A549 (cell line): ENCODE data around the gene CCT5. TPM values are rescaled to one million over a fixed set of nuclear protein-coding genes. Genes with fewer than 3 reads are reported as not detected.
A peak's percentile ranks its signal among the peaks of the same experiment; 100 is the strongest.

Source experiments
- ATAC-seq, 2 experiments: fragments of 200-7000 bp in 1 of 2; fragments of >200 bp in 1 of 2; cut with Nextera tagmentation in 1 of 2; cut with Tn5 transposase in 1 of 2; 3 replicates each; pipeline versions ENCODE4 v1.8.0 to v1.9.1; 2018 to 2020; ENCODE audit warnings: mild to moderate bottlenecking in 1 of 2, moderate library complexity in 1 of 2
- CTCF ChIA-PET: fragments of 300-600 bp; sonication (Branson Sonifier 250); formaldehyde crosslinking; extraction: SDS; loops from one replicate; lab custom pipeline; 2021; ENCODE audit warnings: antibody characterized with exemption, inconsistent platforms; lab: Yijun Ruan, JAX
- POLR2A ChIA-PET: fragments of 350-600 bp; formaldehyde crosslinking; extraction: SDS; loops from one replicate; lab custom pipeline; 2021; ENCODE audit warnings: antibody characterized with exemption, inconsistent platforms; lab: Yijun Ruan, JAX
- DNase-seq, 2 experiments: peaks; one replicate each; pipeline versions ENCODE4 v3.0.0 to v3.0.0-alpha.2; 2011 to 2016; ENCODE audit warnings: low read depth in 1 of 2, low spot score in 1 of 2
- FAIRE-seq: peaks from 2 replicates; lab custom pipeline; 2011; peaks lifted over from hg19 to GRCh38; lab: Jason Lieb, UNC
- H3K27ac ChIP-seq, 2 experiments: fragments of >200 bp; sonication (Bioruptor Twin); formaldehyde crosslinking; 3 replicates each; pipeline ENCODE4 v1.5.1; 2016 to 2017
- H3K4me1 ChIP-seq: fragments of >200 bp; sonication (Bioruptor Twin); formaldehyde crosslinking; 3 replicates; pipeline ENCODE4 v1.6.1; 2016
- H3K4me2 ChIP-seq: fragments of >200 bp; sonication (Bioruptor Twin); formaldehyde crosslinking; 3 replicates; pipeline ENCODE4 v1.6.1; 2016
- H3K4me3 ChIP-seq: fragments of >200 bp; sonication (Bioruptor Twin); formaldehyde crosslinking; 3 replicates; pipeline ENCODE4 v1.5.1; 2016
- H3K9me3 ChIP-seq: fragments of >200 bp; sonication (Bioruptor Twin); formaldehyde crosslinking; 3 replicates; pipeline ENCODE4 v1.6.1; 2016
- CBX2 ChIP-seq: fragments of 200-600 bp; sonication (generic); IDR thresholded peaks from 2 replicates; pipeline ENCODE4 v1.6.1; 2016; ENCODE audit warnings: low read depth, mild to moderate bottlenecking, borderline replicate concordance
- CBX8 ChIP-seq: fragments of 200-600 bp; sonication (generic); IDR thresholded peaks from 2 replicates; pipeline ENCODE4 v1.6.1; 2016
- CHD4 ChIP-seq: fragments of 200-600 bp; sonication (generic); IDR thresholded peaks from 2 replicates; pipeline ENCODE4 v1.6.1; 2016; ENCODE audit warnings: antibody characterized with exemption, mild to moderate bottlenecking, borderline replicate concordance
- E2F6 ChIP-seq: IDR thresholded peaks from 2 replicates; pipeline ENCODE4 v1.6.1; 2012; ENCODE audit warnings: low read depth, borderline replicate concordance
- EHMT2 ChIP-seq: fragments of 200-600 bp; sonication (generic); IDR thresholded peaks from 2 replicates; pipeline ENCODE4 v1.6.1; 2016; ENCODE audit warnings: antibody characterized with exemption, low read depth, mild to moderate bottlenecking, moderate library complexity
- FOSB ChIP-seq: fragments of 250-450 bp; sonication (Bioruptor Pico); IDR thresholded peaks from 2 replicates; pipeline ENCODE4 v1.5.0; 2020; ENCODE audit warnings: mild to moderate bottlenecking, moderate library complexity
- HMGXB4 ChIP-seq: fragments of 250-450 bp; sonication (Bioruptor Pico); IDR thresholded peaks from 2 replicates; pipeline ENCODE4 v1.5.0; 2021; ENCODE audit warnings: mild to moderate bottlenecking, moderate library complexity, borderline replicate concordance
- HOXA7 ChIP-seq: fragments of 250-450 bp; sonication (Bioruptor Pico); IDR thresholded peaks from 2 replicates; pipeline ENCODE4 v1.5.0; 2020; ENCODE audit warnings: mild to moderate bottlenecking, moderate library complexity
- HOXB13 ChIP-seq: fragments of 250-450 bp; sonication (Bioruptor Pico); IDR thresholded peaks from 2 replicates; pipeline ENCODE4 v1.5.0; 2020; ENCODE audit warnings: low read depth, mild to moderate bottlenecking, moderate library complexity
- KDM5A ChIP-seq: fragments of 200-600 bp; sonication (generic); IDR thresholded peaks from 2 replicates; pipeline ENCODE4 v1.6.1; 2016; ENCODE audit warnings: antibody characterized with exemption, mild to moderate bottlenecking
- MAFK ChIP-seq: fragments of 450-650 bp; IDR thresholded peaks from 2 replicates; pipeline ENCODE4 v1.6.1; 2014; ENCODE audit not compliant: partially characterized antibody
- MYC ChIP-seq: IDR thresholded peaks from 2 replicates; pipeline ENCODE4 v1.6.1; 2012; ENCODE audit warnings: mild to moderate bottlenecking, inconsistent platforms, low read length, improper control_type of control experiment, borderline replicate concordance
- NFE2L2 ChIP-seq: fragments of 150-350 bp; conservative IDR thresholded peaks from 2 replicates; pipeline ENCODE4 v1.6.1; 2014; ENCODE audit warnings: low read length
- NPAS2 ChIP-seq: fragments of 250-450 bp; sonication (Bioruptor Pico); IDR thresholded peaks from 2 replicates; pipeline ENCODE4 v1.8.0; 2022; ENCODE audit warnings: mild to moderate bottlenecking, moderate library complexity, borderline replicate concordance
- NR3C1 ChIP-seq: fragments of >200 bp; sonication (Bioruptor Twin); formaldehyde crosslinking; IDR thresholded peaks from 3 replicates; pipeline ENCODE4 v1.6.1; 2017
- RARB ChIP-seq: fragments of 250-450 bp; sonication (Bioruptor Pico); IDR thresholded peaks from 2 replicates; pipeline ENCODE4 v1.8.0; 2021; ENCODE audit warnings: mild to moderate bottlenecking, moderate library complexity
- REST ChIP-seq: fragments of 200-600 bp; sonication (generic); IDR thresholded peaks from 2 replicates; pipeline ENCODE4 v1.6.1; 2016; ENCODE audit warnings: antibody characterized with exemption, mild to moderate bottlenecking, moderate library complexity
- RFX5 ChIP-seq: fragments of 450-650 bp; IDR thresholded peaks from 2 replicates; pipeline ENCODE4 v1.7.1; 2014; ENCODE audit warnings: antibody characterized with exemption, mild to moderate bottlenecking, moderate library complexity
- SREBF2 ChIP-seq: fragments of 450-650 bp; IDR thresholded peaks from 2 replicates; pipeline ENCODE4 v1.6.1; 2014; ENCODE audit warnings: mild to moderate bottlenecking, moderate library complexity
- TFCP2L1 ChIP-seq: fragments of 250-450 bp; sonication (Bioruptor Pico); IDR thresholded peaks from 2 replicates; pipeline ENCODE4 v1.5.0; 2021; ENCODE audit warnings: mild to moderate bottlenecking
- ZSCAN20 ChIP-seq: fragments of 250-450 bp; sonication (Bioruptor Pico); IDR thresholded peaks from 2 replicates; pipeline ENCODE4 v1.8.0; 2022; ENCODE audit warnings: mild to moderate bottlenecking, moderate library complexity
- WGBS: methylation state at CpG from one replicate; pipeline ENCODE4 v1.1.6; 2017; ENCODE audit errors: missing lambda C conversion rate; 5-methylcytosine and 5-hydroxymethylcytosine counted together
- polyA plus RNA-seq, 4 experiments: library from polyadenylated mRNA; depleted of rRNA in 3 of 4; stranded (reverse); fragments of >200 nt; fragmentation: RNase III in 1 of 4; extraction: RNeasy Plus Mini Kit Qiagen cat#74134 plus additional on column Dnase treatment in 1 of 4; gene quantifications; 2 replicates in 3 of 4; 3 replicates in 1 of 4; pipeline ENCODE4 v1.2.3, GENCODE V29; 2011 to 2017
- TF ChIP-seq, protein P1 (sequence below): fragments of >200 bp; sonication (Bioruptor Twin); formaldehyde crosslinking; IDR thresholded peaks from 2 replicates; pipeline ENCODE4 v1.6.1; 2016
- TF ChIP-seq, protein P2 (sequence below): fragments of >200 bp; sonication (Bioruptor Twin); formaldehyde crosslinking; IDR thresholded peaks from 3 replicates; pipeline ENCODE4 v1.5.1; 2016
- TF ChIP-seq, protein P3 (sequence below): fragments of 250-450 bp; sonication (Bioruptor Pico); IDR thresholded peaks from 2 replicates; pipeline ENCODE4 v1.5.0; 2020; ENCODE audit warnings: low read depth, mild to moderate bottlenecking, moderate library complexity

The CCT5 gene
- polyA plus RNA-seq, 2 of the 4 experiments (the other 2 are of a cell fraction), result 730 to 858 TPM

DNA sequence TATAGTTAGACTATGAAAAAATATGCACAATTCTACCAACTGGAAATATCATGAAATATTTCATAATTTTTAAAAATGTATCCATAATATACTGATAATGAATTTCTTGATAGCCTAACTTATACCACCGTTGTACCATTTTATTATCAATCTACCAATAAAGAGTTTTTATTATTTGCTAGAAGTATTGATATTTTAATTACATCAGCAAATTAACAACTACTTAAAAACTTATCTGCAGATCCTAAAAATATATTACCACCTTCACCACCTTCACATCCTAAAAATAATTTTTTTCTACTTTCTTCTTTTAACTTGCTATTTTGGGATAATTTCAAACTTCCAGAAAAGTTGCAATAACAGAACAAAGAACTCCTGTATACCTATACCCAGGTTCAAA lies 21.8 kb upstream of the CCT5 start:
- WGBS, result 56% methylated on average over 1 of the region's 1 CpG
- ATAC-seq (no peak), FAIRE-seq (no peak)
- Histone ChIP-seq H3K9me3 (no peaks in the 10 kb centered on the region), H3K4me3 (no peak overlapping the region)
- ChIA-PET CTCF (no interaction called here), POLR2A (no interaction called here)
- TF ChIP-seq HOXA7 (CRISPR knock-in tag), result no peak
- TF ChIP-seq RFX5, result no peak
- no peak for TF ChIP-seq CBX8
- TF ChIP-seq MAFK, result no peak
- no peak for TF ChIP-seq MYC
- TF ChIP-seq KDM5A, result no peak
- TF ChIP-seq HOXB13 (CRISPR knock-in tag), result no peak
- no peak for TF ChIP-seq HMGXB4 (CRISPR knock-in tag)
- no peak for TF ChIP-seq FOSB (CRISPR knock-in tag)
- TF ChIP-seq, all 56 proteins: peak for 0
- Histone ChIP-seq H3K4me2 (no peak overlapping the region), H3K4me1 (peaks cover 6% of the 10 kb centered on the region), H3K27ac (no peak overlapping the region)
- DNase-seq, result no peak

DNA sequence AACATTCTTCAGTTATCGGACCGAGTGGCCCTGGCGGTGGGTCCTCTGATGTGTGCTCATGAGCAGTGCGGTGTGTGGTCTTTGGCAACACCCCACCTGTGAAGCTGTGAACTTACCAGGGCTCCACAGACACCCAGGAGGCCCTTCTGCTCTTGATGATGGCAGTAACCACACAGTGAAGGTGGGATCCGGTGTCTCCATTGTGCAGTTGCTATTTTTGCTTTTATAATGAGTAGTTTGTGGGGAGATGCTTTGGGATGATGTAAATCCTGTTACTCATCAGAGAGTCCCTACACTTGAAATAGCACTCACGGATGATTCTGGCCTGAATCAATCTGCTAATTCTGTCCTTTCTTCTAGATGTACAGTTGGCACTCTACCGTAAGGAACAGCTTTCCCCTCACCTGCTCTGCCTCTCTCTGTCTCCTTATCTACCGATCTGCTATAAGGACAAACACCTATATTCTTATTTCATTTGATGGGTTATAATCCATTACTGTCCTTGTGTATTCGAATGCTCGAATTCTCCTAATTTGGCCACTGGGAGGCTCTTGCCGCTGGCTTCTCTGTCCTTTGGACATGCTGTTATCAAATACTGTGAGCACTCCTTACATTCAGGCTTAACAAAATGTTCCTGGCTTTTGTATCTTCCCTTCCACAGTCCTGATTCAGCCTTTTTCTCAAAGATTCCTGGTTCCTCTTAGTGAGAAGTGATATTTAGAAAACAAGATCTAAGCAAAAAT lies 20.6 kb upstream of the CCT5 start:
- Histone ChIP-seq H3K4me1 (peaks cover 18% of the 10 kb centered on the region), H3K9me3 (no peaks in the 10 kb centered on the region), H3K27ac (no peak overlapping the region), H3K4me2 (no peak overlapping the region), H3K4me3 (no peak overlapping the region)
- TF ChIP-seq CHD4, result no peak
- TF ChIP-seq SREBF2, result no peak
- TF ChIP-seq FOSB (CRISPR knock-in tag), result no peak
- TF ChIP-seq RFX5, result no peak
- no peak for TF ChIP-seq CBX2
- TF ChIP-seq RARB (CRISPR knock-in tag), result no peak
- TF ChIP-seq E2F6, result no peak
- TF ChIP-seq TFCP2L1 (CRISPR knock-in tag), result no peak
- TF ChIP-seq, protein P1, sequence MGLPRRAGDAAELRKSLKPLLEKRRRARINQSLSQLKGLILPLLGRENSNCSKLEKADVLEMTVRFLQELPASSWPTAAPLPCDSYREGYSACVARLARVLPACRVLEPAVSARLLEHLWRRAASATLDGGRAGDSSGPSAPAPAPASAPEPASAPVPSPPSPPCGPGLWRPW, result no peak
- TF ChIP-seq HOXA7 (CRISPR knock-in tag), result no peak
- no peak for TF ChIP-seq NFE2L2
- TF ChIP-seq NPAS2 (CRISPR knock-in tag), result no peak
- TF ChIP-seq, protein P2, sequence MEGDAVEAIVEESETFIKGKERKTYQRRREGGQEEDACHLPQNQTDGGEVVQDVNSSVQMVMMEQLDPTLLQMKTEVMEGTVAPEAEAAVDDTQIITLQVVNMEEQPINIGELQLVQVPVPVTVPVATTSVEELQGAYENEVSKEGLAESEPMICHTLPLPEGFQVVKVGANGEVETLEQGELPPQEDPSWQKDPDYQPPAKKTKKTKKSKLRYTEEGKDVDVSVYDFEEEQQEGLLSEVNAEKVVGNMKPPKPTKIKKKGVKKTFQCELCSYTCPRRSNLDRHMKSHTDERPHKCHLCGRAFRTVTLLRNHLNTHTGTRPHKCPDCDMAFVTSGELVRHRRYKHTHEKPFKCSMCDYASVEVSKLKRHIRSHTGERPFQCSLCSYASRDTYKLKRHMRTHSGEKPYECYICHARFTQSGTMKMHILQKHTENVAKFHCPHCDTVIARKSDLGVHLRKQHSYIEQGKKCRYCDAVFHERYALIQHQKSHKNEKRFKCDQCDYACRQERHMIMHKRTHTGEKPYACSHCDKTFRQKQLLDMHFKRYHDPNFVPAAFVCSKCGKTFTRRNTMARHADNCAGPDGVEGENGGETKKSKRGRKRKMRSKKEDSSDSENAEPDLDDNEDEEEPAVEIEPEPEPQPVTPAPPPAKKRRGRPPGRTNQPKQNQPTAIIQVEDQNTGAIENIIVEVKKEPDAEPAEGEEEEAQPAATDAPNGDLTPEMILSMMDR, result no peak
- TF ChIP-seq, protein P3, sequence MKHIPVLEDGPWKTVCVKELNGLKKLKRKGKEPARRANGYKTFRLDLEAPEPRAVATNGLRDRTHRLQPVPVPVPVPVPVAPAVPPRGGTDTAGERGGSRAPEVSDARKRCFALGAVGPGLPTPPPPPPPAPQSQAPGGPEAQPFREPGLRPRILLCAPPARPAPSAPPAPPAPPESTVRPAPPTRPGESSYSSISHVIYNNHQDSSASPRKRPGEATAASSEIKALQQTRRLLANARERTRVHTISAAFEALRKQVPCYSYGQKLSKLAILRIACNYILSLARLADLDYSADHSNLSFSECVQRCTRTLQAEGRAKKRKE, result no peak
- no peak for TF ChIP-seq ZSCAN20 (CRISPR knock-in tag)
- TF ChIP-seq EHMT2, result no peak
- no peak for TF ChIP-seq NR3C1
- no peak for TF ChIP-seq REST
- WGBS, result 81% methylated on average over 9 of the region's 11 CpGs
- ChIA-PET CTCF (no interaction called here), POLR2A (no interaction called here)
- FAIRE-seq, result no peak
- DNase-seq, result no peak
- ATAC-seq, result peak in 1 of 2 experiments; percentile 49; a peak in 2 of 6 replicates
